Measurements from ENCODE around the gene PDE4B.

GRCh38 chr1:66143651-66144050 lies 351.0 kb downstream of the PDE4B start:
- no peak for TF ChIP-seq RAD21 (conservative IDR thresholded peaks at IDR 0.05)
- TF ChIP-seq POLR2AphosphoS5 (IDR thresholded peaks at IDR 0.05), result no peak

Measured in neural cell (in vitro differentiated cells).